Middle frontal gyrus (tissue), 1 donor: ENCODE measurements around the gene RPUSD4.

Source experiments
- DNase-seq: peaks from one replicate; pipeline ENCODE4 v3.0.0-alpha.2; 2015; ENCODE audit warnings: low spot score; ENCODE audit errors: extremely low spot score

The RPUSD4 gene

DNA sequence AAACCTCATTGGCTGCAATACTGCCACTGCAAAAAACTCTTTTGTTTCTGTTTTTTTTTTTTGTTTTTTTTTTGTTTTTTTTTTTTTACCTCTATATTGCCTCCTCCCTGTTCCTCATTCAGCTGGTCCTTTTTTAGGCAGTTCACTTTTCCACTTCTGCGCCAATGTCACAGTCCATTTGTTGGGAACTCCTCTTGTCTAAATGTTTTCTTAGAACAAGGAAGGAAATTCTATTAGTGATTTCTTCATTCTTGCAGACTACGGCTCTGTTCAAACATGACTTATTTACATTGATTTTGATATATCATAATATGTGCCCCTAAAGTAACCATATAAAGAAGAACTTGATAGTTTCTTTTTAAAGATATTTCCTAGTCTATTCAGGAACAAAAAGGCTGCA lies 3.0 kb upstream of the RPUSD4 start:
- DNase-seq = no peak

DNA sequence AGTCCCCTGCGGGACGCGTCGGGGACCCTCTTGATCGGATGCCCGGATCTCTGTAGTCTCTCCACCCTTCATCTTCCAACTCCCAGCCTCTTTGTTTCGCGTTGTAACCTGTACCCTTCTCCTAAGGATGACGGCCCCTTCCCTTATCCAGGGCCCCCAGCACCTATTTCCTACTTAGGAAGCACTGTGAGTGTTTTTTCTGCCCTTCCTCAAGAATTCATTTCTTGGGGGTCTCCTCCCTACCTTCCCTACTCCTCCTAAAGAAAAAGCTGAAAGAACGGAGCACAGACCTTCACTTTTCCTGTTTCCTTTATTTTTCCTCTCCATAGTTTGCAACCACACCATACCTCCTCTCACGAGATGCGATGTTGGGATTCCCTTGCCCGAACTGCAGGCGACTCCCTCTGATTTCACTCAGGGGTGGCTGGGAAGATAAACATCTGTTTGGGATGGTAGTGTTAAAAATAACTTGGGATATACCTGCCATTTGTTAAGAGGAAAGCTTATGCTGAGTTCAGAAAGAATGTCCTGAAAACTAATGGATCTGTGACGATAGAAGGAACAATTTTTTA lies 725 bp upstream of the RPUSD4 start:
- no peak for DNase-seq

DNA sequence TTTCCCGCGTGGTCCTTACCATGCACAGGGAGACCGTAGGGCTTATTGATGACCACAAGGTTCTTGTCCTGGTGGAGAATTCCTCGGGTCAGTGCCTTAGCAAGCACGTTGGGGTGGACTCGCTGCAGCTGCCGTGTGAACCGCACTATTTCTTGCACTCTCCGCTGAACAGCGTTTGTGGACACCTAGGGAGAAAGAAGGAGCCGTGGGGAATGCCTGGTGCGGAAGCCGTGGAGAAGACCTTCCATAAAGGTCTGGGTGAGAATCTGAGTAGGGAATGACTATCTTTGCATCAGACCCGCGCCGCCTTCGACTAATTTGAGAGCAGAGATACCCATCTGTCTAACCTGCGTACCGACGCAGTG lies 597 bp downstream of the RPUSD4 start:
- DNase-seq = no peak

DNA sequence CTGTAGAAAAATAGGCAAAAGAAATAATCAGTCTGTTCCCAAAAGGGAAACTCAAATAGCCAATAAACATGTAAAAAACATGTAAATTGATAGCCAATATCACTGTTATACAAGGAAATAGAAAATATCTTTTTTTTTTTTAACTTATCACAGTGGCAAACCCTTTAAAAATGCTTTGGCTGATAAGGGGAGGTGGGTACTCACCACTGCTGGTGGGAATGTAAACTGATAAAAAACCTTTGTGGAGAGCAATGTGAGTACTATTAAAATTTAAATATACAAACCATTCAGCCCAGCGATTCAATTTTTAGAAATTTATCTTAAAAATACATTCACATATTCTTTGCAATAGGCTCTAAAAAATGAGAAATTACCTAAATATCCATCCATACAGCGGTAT lies 3.6 kb downstream of the RPUSD4 start:
- no peak for DNase-seq

DNA sequence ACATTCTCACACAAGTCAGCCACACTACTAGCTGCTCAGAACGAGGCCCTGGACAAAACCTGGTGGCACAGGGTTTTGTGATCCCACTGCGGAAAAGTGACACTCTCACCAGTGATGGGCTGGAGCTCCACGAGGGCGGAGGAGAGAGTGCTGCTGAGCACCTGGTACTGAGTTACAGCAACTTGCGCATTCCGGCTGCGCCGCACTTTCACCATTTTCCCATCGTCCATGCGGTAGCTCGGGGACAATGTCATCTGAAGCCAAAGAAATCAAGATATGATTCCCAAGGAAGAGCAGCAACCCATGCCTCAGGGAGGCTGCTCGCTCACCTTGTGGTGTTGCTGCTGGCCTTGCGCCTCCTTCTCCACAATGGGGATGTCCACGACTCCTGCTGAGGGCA lies 6.1 kb downstream of the RPUSD4 start:
- no peak for DNase-seq

DNA sequence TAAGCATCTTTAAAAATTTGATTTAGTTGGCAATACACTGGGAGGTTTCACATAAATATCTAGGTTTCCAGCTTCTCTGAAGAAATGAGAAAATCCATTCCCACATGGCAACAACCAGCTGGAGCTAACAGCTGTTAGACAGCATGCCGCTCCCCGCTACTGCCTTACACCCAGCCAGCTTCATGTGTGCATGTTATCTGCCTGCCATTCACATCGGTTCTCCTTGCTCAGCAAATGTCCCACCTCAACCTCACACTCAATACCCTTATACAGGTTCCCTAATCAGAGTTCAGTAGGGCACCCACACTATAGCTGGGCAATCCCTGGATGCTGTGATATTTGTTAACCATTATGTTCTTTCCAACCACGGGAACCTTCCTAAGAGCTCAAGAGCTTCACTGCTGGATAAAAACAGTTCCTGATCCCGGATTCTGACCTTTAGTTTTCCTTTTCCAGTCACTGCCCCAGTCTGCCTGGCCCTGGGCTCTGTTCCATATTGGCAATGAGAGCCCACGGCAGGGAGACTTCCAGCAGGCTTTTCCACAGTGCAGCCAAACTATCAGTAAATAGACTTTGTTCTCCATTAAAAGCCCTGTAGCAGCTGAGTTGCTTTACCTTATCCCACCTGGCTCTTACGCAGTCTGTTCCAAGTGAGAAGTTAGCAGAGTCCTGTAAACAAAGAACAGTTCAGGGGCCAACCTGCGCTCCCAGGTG lies 8.6 kb downstream of the RPUSD4 start:
- DNase-seq = no peak

DNA sequence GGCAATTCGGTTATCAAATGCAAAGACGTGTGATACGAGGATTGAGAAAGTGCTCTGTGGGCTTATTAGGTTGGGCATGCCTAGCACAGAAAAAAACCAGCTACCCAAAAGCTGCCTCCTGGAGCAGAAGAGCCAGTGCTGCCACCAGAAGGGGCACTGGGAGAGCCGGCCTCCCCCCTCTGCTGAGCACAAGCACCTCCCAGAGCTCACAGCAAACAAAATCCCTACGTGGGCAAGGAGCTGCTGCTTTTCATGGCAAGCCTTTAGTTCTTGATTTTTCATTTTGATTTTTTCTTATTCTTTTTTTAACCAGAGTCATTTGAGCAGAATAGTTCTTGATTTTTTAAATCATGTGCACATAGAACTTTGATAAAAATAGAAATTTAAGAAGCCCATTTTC lies 12.8 kb downstream of the RPUSD4 start:
- no peak for DNase-seq

DNA sequence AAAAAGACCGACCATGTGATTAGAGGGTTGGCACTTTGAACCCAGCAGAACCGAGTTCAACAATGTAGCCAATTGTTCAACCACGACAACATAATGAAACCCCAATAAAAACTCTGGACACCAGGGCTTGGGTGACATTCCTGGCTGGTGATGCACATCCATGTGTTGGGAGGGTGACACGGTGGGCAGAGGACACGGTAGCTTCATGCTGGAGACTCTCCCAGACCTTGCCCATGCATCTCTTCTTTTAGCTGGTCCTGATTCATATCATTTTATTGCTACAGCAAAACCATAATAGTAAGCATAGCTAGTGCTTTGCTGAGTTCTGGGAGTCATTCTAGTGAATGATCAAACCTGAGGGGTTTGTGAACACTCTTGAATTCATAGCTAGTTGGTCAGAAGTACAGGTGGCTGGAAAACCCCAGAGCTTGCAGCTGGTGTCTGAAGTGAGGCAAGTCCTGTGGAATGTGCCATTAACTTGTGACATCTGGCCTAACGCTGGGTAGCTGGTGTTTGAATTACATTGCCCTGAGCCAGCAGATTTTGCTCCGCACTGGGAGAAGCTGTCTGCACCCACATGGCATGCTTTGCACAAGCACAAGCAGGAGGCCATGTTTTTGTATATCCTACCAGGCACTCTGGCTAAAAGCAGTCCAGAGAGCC lies 14.0 kb downstream of the RPUSD4 start:
- DNase-seq = no peak

DNA sequence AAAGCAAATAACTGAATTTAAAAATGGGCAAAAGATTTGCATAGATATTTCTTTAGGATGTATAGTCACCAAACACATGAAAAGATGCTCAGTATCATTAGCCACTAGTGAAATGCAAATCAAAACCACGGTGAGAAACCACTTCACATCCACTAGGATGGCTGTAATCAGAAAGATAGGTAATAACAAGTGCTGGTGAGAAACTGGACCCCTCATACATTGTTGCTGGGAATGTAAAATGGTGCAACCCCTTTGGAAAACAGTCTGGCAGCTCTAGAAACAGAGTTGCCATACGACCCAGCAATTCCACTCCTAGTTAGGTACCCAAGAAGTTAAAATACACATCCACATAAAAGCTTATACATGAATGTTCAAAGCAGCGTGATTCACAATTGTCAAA lies 16.3 kb downstream of the RPUSD4 start:
- DNase-seq = no peak

DNA sequence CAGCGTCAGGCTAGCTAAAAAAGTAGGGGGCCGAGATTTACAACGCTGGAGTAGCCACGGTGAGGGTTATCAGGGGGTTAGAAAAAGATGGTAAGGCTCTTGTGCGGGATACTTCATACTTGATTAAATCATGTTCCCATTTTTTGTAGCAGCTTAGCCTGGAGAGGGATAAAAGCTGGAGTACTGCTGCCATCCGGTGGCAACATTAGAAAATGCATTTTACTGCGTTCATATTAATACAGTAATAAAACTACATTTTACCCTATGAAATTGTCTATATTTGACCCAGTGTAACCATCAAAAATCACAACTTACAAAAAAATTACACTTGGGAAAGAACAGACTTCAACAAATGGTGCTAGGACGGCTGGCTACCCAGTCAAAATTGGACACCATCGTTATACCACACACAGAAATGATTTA lies 17.3 kb downstream of the RPUSD4 start:
- peak; percentile 49 for DNase-seq

DNA sequence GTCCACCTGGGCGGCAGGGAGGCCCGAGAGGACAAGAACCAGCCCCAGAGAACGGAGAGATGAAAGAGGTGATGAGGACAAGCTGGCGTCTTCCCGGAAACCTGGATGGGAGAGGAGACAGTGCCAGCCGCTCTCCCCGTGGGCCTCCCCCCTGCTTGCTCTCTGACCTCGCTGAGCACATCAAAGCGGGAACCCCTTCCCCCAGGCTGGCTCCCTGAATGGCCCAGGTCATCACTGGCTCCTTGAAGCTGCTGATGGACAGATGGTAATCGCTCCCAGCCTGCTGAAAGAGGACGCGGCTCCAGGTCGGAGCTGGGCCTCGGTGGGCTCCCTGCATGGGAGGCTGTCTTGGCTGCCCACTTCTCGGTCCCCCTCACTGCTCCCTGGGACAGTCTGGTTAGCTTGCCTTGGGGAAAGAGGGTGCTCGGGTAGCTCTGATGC lies 18.4 kb downstream of the RPUSD4 start:
- no peak for DNase-seq

DNA sequence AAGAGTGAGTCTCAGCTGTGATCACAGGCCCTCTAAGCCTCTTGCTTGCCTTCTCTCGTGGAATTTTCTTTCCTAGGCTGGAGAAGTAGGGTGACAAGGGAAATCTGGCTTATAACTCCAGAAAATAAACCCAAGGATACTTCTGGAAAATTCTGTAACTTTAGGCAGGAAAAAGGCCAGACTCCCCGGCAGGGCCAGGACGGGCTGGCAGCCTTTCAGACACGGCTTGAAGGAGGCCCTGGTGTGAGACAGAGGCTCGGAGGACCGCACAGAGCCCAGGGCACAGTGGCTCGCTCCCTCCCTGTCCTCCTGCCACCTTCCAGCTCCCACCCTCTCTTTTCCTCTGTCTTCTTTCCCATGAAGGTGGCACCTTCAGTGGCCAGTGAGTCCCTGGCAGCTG lies 19.1 kb downstream of the RPUSD4 start:
- no peak for DNase-seq

DNA sequence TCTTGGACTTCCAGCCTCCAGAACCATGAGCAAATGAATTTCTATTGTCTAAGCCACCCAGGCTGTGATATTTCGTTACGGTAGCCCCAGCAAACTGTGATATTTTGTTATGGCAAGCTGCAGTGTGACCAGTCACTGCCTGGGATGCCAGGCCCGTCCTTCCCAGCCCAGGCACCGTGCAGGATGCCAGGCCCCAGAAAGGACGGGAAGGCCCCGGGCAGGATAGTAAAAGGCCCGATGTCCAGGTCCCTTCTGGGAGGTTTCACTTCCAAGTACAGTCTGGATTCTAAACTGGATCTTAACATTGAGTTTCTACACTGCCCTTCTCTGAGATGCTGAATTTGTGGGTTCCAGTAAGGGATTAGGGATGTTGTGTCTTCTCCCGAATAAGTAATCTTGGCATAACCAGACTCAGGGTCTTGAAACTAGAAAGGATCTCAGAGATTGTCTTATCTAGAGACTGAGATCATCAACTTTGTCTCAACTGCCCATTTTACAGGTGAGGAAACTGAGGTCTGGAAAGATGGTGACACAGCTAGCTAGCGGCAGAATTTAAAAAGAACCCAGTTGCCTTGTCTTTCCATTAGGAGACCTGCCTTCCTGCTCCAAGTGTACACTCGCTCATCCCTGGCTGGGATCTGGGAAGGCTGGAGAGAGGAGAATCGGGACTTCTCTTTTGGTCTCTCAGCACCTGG lies 19.9 kb downstream of the RPUSD4 start:
- DNase-seq = no peak

DNA sequence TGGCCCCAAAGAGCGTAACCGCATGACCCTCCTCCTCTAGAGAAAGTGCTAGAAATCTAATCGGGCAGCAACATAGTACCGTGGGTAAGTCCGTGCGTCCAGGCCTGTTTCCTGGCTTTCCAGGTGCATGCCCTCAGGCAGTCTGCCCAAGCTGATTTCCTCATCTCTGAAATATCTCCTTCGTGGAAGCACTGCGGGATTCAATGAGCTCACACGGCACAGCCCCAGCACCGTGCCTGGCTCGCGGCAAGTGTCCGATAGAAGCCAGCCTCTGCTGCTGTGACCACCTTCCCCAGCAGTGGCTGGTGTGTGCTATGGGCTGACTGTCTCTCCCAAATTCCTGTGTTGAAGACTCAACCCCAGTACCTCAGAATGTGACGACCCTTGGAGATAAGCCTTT lies 20.7 kb downstream of the RPUSD4 start:
- no peak for DNase-seq

DNA sequence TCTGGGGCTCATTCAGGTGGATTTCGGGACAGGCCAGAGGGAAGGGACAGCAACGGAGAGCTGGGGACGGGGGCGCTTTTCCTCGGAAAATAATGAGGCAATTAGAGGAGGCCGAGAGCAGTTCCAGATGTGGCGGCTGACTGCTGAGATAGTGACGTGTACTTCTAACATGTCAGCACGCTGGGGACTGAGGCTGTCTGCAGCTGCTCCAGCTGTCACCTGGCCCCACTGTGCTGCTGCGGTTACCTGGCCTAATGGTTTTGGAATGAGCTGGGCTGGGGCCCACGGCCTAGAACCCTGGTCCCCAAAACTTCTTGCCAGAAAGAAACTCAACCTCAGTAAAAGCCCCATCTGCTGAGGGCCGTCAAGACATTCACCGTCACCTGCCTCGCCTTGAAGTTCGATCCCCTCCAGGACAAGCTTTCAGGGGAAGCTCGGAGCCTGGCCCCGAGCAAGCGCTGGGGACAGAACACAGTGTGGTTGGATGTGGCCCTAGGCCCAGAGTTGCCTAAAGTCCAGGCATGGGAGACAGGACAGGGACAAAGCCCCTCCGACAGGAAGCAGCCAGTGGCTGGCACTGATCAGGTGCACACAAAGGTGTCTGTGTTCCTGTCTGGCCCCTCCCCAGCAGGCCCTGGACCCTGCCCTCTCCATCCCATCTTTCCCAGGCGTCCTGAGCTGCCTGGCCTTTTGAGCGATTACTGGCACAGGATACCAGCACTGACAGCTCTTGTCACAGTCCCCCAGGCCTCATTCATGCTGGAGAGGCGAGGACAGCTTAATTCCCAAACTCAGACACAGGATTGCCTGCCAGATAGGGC lies 22.1 kb downstream of the RPUSD4 start:
- no peak for DNase-seq

DNA sequence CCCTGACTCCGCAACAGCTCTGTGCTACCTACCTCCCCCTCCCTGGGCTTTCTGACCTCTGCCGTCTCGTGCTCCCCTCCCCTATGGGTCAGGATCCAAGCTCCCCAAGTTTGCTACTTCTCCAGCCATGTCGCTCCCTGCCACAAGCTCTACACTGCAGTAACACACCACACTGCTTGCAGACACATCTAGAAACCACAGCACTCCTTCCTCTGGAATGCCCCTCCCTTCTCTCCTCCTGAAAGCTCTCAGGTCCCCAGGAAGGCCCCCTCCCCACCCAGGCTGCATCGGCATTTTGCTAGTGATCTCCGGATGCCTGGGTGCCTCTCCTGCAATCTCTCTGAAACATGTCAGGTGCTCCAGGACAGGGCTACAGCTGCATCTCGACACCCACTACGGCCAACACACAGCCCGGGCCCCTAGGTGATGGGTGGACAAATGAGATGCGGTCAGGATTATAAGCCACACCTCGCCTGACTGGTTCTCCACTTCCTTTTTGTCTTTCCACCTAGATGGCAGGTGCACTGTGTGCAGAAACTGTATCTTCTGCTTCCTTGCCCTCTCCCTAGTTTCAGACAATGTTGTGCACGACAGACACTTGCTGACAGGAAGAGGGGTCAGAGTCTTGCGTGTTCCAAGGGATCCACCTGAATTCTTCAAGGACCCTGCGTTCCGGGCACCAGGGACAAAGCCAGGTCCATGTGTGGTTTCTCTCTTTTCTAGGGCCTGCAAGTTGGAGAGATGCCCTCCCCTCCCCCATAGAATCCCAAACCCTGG lies 22.9 kb downstream of the RPUSD4 start:
- no peak for DNase-seq

DNA sequence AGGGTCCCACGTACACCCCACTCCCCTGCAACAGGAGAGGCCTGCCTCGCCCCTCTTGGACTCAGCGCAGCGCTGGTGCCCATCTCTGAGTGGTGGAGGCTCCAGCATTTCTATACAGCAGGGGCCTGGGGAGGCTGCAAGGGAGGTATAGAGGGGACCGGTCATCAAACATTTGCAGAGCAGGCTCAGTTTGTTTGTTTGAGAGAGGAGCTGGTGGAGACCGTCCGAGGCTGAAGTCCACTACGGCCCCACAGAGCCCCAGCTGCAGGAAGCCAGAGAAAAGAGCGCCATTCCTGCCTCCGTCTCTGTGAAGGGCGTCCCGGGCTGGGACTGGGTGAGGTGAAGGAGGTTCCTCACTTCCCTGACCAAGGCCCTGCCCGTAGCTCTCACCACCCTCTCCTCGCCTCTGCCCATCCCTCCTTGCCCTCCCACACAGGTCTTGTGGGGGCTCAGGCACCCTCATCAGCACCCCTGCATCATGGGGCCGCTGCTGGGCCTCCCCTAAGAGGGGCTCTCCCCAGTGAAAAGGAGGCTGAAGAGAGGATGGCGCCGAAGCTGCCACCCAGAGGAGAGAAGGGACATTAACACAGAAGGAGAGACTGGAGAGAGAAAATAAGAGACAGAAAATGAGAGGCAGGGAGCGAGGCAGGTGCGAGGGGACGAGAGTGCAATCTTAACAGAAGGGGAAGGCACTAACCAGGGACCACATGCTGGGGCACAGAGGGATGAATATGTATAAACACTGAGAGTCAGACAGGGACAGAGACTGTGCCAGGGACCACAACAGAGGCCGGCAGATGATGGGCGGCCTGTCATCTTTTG lies 24.5 kb downstream of the RPUSD4 start:
- DNase-seq = no peak

DNA sequence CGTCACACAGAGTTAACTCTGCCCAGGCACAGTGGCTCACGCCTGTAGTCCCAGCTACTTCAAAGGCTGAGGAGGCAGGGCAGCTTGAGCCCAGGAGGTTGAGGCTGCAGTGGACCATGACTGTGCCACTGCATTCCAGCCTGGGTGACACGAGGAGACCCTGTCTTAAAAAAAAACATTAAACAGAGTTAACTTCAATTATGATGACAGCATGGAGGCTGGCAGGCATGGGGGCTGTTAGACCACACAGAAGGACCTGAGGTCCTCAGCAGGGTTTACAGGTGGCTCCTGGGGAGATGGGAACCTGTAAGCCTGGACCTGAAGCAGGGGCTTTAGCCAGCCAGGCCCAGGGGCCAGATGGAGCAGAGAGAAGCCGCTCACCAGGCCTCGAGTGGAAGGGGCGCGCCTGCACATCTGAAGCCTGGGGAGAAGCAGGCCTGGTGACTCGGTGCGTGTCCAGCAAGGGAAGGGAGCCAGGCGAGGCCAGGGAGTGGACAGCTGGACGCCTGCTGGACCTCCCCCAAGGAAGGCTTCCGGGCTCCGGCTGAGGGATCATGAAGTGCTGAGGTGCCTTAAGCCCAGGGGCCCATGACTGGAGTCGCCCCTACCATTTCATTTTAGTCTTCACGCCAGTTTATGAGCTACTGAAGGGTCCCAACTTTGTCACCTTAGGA lies 25.3 kb downstream of the RPUSD4 start:
- no peak for DNase-seq
